Adipose tissue (tissue), 3 donors: ENCODE measurements around the gene TSNAX. TPM values are rescaled to one million over a fixed set of nuclear protein-coding genes. Genes with fewer than 3 reads are reported as not detected.

Experiments used
- H3K27ac ChIP-seq: one replicate; pipeline ENCODE4 v1.5.1; 2013; ENCODE audit warnings: low read depth, low read length
- WGBS, 3 donors: extraction: QIAGEN DNeasy Blood & Tissue Kit; methylation state at CpG; one replicate each; pipeline ENCODE4 v1.1.7; 2013; 5-methylcytosine and 5-hydroxymethylcytosine counted together
- polyA plus RNA-seq, 3 donors: library from polyadenylated mRNA; stranded (reverse); fragments of 200-250 nt; gene quantifications; one replicate each; pipeline ENCODE4 v1.2.3, GENCODE V29; 2013
- donor health status: healthy with polysubstance abuse.
- donor health status: Bipolar disorder and iron deficiency.
- donor health status: healthy.

The TSNAX gene
- polyA plus RNA-seq, 3 donors = 9.6 to 22.0 (median 20.2) TPM

DNA sequence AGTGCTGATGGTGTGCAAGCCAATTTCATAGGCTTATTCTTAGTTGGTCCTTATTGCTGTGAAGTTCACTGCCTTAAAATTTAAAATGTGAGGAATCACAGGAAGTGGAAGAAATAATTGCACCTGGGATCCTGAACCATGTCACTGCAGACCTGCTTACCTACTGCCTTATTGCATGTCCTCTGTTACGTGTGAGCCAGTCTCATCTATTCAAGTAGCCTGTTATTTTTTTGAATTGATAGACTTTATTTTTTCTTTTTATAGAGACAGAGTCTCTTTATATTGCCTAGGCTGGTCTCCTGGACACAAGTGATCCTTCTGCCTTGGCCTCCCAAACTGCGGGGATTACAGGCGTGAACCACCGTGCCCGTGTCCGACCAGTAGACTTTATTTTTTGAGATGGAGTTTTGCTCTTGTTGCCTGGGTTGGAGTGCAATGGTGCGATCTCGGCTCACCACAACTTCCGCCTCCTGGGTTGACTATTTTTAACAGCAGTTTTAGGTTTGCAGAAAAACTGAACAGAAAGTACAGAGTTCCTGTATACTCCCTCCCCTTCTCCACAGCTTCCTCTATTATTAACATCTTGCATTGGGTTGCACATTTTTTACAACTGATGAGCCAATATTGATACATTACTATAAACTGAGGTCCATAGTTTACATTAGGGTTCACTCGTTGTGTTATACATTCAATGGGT, 84.1 kb downstream of the TSNAX start:
- 49 to 88% (median 69%) methylated on average over 10 of the region's 10 CpGs for WGBS, 3 donors
- H3K27ac ChIP-seq = no peak overlapping the region

DNA sequence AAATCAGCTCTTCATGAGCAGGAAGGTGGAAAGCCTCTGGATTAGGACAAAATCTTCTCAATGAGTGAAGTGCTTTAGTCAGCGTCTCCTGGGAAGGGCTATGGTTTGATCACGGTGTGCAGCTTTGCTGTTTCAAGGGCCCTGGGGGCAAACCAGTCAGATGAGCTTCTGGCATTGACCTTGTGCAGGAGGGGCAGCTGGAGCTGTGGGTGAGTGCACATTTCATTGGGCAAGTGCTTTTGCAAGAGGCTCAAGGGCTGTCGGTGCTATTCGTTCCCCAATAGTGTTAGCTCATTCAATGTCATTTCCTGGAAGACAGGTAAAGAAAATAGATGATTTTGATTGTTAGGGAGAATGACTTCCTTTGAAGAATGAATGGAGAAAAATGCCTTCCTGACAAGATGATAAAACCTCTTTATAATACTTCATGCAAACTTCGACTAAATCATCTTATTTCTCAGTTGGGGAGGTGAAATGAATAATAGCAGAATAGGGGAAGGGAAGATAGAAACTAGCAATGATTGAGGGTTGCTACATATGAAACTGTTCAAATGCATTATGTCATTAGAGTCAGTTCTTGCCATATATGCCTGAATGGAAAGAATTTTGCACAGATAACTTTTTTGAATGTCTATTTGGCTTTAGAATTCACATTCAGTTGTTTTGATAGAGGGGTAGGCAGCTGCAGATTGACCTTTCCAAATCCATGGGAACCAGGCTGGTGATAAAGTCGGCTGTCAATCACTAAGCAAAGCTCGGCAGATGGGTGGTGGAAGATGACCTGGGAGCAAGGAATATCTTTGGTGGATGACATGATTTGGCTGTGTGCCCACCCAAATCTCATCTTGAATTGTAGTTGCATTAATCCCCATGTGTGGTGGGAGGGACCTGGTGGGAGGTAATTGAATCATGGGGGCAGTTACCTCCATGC, 85.2 kb downstream of the TSNAX start:
- 47 to 60% (median 52%) methylated on average over 7 of the region's 7 CpGs for WGBS, 3 donors

More for the DNA sequence above, 85.2 kb downstream of the TSNAX start:
- no peak overlapping the region for H3K27ac ChIP-seq

Other genes with a start within 250 kb of the TSNAX start
- gene EXOC8, start 190.8 kb upstream of the TSNAX start, polyA plus RNA-seq = 1 to 10 TPM; 2.9 to 5.3 (median 3.7) TPM
- 1 to 10 TPM; 1.5 to 6.3 (median 4.1) TPM for gene SPRTN, start 190.4 kb upstream of the TSNAX start, polyA plus RNA-seq
- gene EGLN1, start 106.4 kb upstream of the TSNAX start, polyA plus RNA-seq = 10 to 100 TPM; 13.1 to 23.5 (median 20.5) TPM
- 1 to 10 TPM in 2 of 3 donors, under 1 TPM in 1; 0.48 to 1.5 (median 1.4) TPM for gene DISC1, start 98.1 kb downstream of the TSNAX start, polyA plus RNA-seq